ENCODE measurements around the gene PAM.

DNA sequence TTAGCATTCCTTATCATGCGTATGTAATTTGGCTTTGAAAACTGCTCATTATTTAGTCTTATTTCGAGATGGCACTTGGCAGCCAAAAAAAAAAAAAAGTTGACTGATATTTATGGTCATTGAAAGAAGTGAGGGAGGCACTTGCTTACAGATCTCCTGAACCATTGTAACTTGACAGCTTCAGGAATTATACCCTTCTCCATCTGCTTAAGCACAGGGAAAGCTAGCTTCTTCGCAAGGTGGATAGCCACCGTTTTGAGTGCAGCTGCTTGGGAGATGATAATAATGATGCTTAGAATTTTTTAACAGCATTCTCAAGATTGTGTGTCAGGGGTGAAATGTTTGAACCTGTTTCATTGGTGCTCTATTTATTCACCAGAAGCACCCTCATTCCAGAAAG lies 248.8 kb downstream of the PAM start:
- TF ChIP-seq GABPA (IDR thresholded peaks at IDR 0.05; ENCODE audit: low read depth) (no peak), CTCF (IDR thresholded peaks at IDR 0.05; ENCODE audit: insufficient read depth, low read length) (no peak), POLR2AphosphoS5 (IDR thresholded peaks at IDR 0.05; ENCODE audit: low read depth) (no peak), REST (IDR thresholded peaks at IDR 0.05; ENCODE audit: insufficient replicate concordance, low read depth) (no peak), SPI1 (IDR thresholded peaks at IDR 0.05; ENCODE audit: borderline replicate concordance, low read depth) (no peak)
